Astrocyte (in vitro differentiated cells and primary cell): ENCODE results near the gene LAMB2.

Experiments
- EZH2 ChIP-seq: IDR thresholded peaks from 2 replicates; pipeline ENCODE4 v1.6.1; 2012; ENCODE audit warnings: mild to moderate bottlenecking, low read length, inconsistent platforms; ENCODE audit not compliant: insufficient read depth
- TF ChIP-seq, protein P1 (sequence below): IDR thresholded peaks from 2 replicates; pipeline ENCODE4 v1.5.1; 2011; ENCODE audit warnings: low read depth, mild to moderate bottlenecking, inconsistent platforms, low read length, moderate library complexity; ENCODE audit not compliant: insufficient read depth

DNA sequence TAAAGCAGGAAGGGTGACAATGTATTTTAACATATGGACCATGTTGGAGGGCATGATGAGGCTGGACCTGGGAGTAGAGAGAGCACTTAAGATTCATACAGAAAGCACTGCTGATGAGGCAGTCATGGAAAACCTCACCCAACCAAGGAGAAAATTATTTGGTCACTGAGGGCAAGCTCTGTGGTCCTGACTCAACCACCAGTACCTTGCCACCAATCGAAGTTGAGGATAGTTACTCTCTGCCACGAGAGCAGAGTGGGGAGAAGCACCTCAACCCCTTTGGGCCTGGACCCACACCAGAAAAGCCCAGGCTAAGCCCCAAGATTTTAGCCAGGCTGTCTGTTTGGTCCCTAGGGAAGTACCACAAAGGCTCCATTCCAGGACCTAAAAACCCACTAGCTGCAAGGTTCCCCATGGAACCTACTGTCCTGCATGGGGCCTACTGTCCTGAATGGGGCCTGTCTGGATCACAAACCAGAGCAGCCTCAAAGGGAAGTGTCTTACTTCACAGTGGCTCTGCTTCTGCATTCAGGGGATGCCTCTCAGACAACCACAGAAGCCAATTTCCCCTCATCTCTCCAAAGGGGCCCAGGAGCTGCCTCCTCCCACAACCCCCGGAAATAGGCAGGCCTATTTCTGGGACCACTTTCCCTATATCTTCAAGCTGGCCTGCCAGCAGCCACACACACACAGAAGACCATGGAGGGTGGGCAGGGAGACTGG, 29.1 kb upstream of the LAMB2 start:
- TF ChIP-seq, protein P1, sequence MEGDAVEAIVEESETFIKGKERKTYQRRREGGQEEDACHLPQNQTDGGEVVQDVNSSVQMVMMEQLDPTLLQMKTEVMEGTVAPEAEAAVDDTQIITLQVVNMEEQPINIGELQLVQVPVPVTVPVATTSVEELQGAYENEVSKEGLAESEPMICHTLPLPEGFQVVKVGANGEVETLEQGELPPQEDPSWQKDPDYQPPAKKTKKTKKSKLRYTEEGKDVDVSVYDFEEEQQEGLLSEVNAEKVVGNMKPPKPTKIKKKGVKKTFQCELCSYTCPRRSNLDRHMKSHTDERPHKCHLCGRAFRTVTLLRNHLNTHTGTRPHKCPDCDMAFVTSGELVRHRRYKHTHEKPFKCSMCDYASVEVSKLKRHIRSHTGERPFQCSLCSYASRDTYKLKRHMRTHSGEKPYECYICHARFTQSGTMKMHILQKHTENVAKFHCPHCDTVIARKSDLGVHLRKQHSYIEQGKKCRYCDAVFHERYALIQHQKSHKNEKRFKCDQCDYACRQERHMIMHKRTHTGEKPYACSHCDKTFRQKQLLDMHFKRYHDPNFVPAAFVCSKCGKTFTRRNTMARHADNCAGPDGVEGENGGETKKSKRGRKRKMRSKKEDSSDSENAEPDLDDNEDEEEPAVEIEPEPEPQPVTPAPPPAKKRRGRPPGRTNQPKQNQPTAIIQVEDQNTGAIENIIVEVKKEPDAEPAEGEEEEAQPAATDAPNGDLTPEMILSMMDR: no peak
- no peak for TF ChIP-seq EZH2
